H1 (cell line): Measurements from ENCODE around the gene EHD4. TPM values are rescaled to one million over a fixed set of nuclear protein-coding genes. Genes with fewer than 3 reads are reported as not detected.

Source experiments
- CTCF ChIA-PET: fragments of 300-600 bp; sonication (Branson Sonifier 250); formaldehyde crosslinking; loops from one replicate; lab custom pipeline; 2021; ENCODE audit not compliant: partially characterized antibody; lab: Charles Lee
- POLR2A ChIA-PET: fragments of 300-600 bp; sonication (Branson Sonifier 250); formaldehyde crosslinking; loops from one replicate; lab custom pipeline; 2021; ENCODE audit warnings: inconsistent platforms; ENCODE audit not compliant: partially characterized antibody; lab: Charles Lee
- DNase-seq, 2 experiments: peaks; one replicate each; pipeline versions ENCODE4 v3.0.0 to v3.0.0-alpha.2; 2010 to 2022; ENCODE audit warnings: low spot score in 2 of 2, low read depth in 1 of 2, mixed read lengths in 1 of 2
- FAIRE-seq: peaks from 2 replicates; lab custom pipeline; 2011; peaks lifted over from hg19 to GRCh38; lab: Jason Lieb, UNC
- H2AFZ ChIP-seq: 2 replicates; pipeline ENCODE4 v1.8.1; 2012; ENCODE audit warnings: low read length, inconsistent platforms
- H2AK5ac ChIP-seq: 2 replicates; pipeline ENCODE4 v1.6.1; 2013; ENCODE audit warnings: low read depth, low read length
- H2BK120ac ChIP-seq: replicated peaks from 2 replicates; pipeline ENCODE3; 2013; ENCODE audit warnings: low read depth, low read length, inconsistent platforms
- H2BK12ac ChIP-seq: 2 replicates; pipeline ENCODE4 v1.6.1; 2013; ENCODE audit warnings: low read depth, low read length
- H2BK15ac ChIP-seq: 2 replicates; pipeline ENCODE4 v1.6.1; 2013; ENCODE audit warnings: low read length
- H2BK20ac ChIP-seq: 2 replicates; pipeline ENCODE4 v1.6.1; 2013; ENCODE audit warnings: low read length
- H2BK5ac ChIP-seq: 2 replicates; pipeline ENCODE4 v1.6.1; 2013; ENCODE audit warnings: low read depth, low read length
- H3K14ac ChIP-seq: 2 replicates; pipeline ENCODE4 v1.6.1; 2013; ENCODE audit warnings: inconsistent platforms; ENCODE audit not compliant: insufficient read length
- H3K18ac ChIP-seq: 2 replicates; pipeline ENCODE4 v1.6.1; 2013; ENCODE audit warnings: low read length; ENCODE audit errors: extremely low read depth
- H3K23ac ChIP-seq: 2 replicates; pipeline ENCODE4 v1.6.1; 2013; ENCODE audit warnings: inconsistent platforms; ENCODE audit not compliant: insufficient read length
- H3K23me2 ChIP-seq: 2 replicates; pipeline ENCODE4 v1.6.1; 2013; ENCODE audit warnings: low read depth, low read length
- H3K27ac ChIP-seq: 2 replicates; pipeline ENCODE4 v1.6.1; 2011; ENCODE audit warnings: low read depth, low read length, inconsistent platforms
- H3K27me3 ChIP-seq, 4 experiments: replicated peaks in 1 of 4; 1 replicate in 1 of 4; 2 replicates in 3 of 4; pipeline versions ENCODE4 v1.6.1 to v1.8.1; 2011 to 2013; ENCODE audit warnings: low read length in 3 of 4, mild to moderate bottlenecking in 3 of 4, inconsistent platforms in 2 of 4, mixed read lengths in 2 of 4, moderate library complexity in 1 of 4; ENCODE audit not compliant: control insufficient read depth in 3 of 4, insufficient read depth in 3 of 4; ENCODE audit errors: extremely low read depth in 1 of 4
- H3K36me3 ChIP-seq, 4 experiments: 2 replicates each; pipeline versions ENCODE4 v1.6.1 to v1.8.1; 2011 to 2013; ENCODE audit warnings: mild to moderate bottlenecking in 4 of 4, low read length in 3 of 4, moderate library complexity in 2 of 4, control low read depth in 1 of 4, inconsistent platforms in 1 of 4; ENCODE audit not compliant: insufficient read depth in 4 of 4, control insufficient read depth in 2 of 4
- H3K4ac ChIP-seq: replicated peaks from 2 replicates; pipeline ENCODE3; 2013; ENCODE audit warnings: low read length, low read depth, mixed read lengths, inconsistent platforms; ENCODE audit not compliant: insufficient read length
- H3K4me1 ChIP-seq, 4 experiments: replicated peaks in 1 of 4; 1 replicate in 1 of 4; 2 replicates in 3 of 4; pipeline versions ENCODE4 v1.6.1 to v1.8.1; 2011 to 2013; ENCODE audit warnings: low read length in 3 of 4, inconsistent platforms in 2 of 4, mixed read lengths in 1 of 4; ENCODE audit not compliant: insufficient read depth in 4 of 4, control insufficient read depth in 3 of 4
- H3K4me2 ChIP-seq, 2 experiments: 2 replicates each; pipeline versions ENCODE4 v1.6.1 to v1.8.1; 2011 to 2013; ENCODE audit warnings: low read depth in 2 of 2, low read length in 2 of 2, control low read depth in 1 of 2, inconsistent platforms in 1 of 2, mild to moderate bottlenecking in 1 of 2; ENCODE audit not compliant: insufficient read depth in 1 of 2
- H3K4me3 ChIP-seq, 4 experiments: fragments of 200-600, 300-600 bp in 1 of 4; sonication (generic), shearing (Covaris generic), sonication (Bioruptor Twin) in 1 of 4; 2 replicates each; pipeline versions ENCODE4 v1.5.1 to v1.8.1; 2011 to 2016; ENCODE audit warnings: low read length in 4 of 4, low read depth in 3 of 4, control low read depth in 2 of 4, inconsistent platforms in 2 of 4, mild to moderate bottlenecking in 2 of 4, mixed read lengths in 1 of 4, moderate library complexity in 1 of 4; ENCODE audit not compliant: insufficient read depth in 2 of 4; ENCODE audit errors: extremely low read depth in 1 of 4
- H3K56ac ChIP-seq: replicated peaks from 2 replicates; pipeline ENCODE3; 2013; ENCODE audit warnings: low read depth, mild to moderate bottlenecking, mixed read lengths, low read length, inconsistent platforms; ENCODE audit not compliant: insufficient read length
- H3K79me1 ChIP-seq: 2 replicates; pipeline ENCODE4 v1.6.1; 2013; ENCODE audit warnings: low read depth, low read length, control low read depth
- H3K79me2 ChIP-seq, 2 experiments: 2 replicates each; pipeline versions ENCODE4 v1.6.1 to v1.8.1; 2012 to 2013; ENCODE audit warnings: low read length in 2 of 2, mild to moderate bottlenecking in 2 of 2, inconsistent platforms in 1 of 2; ENCODE audit not compliant: insufficient read depth in 2 of 2, control insufficient read depth in 1 of 2
- H3K9ac ChIP-seq, 4 experiments: replicated peaks in 1 of 4; 1 replicate in 1 of 4; 2 replicates in 3 of 4; pipeline versions ENCODE4 v1.6.1 to v1.8.1; 2011 to 2013; ENCODE audit warnings: low read depth in 3 of 4, low read length in 3 of 4, control low read depth in 2 of 4, mild to moderate bottlenecking in 2 of 4, moderate library complexity in 2 of 4, inconsistent platforms in 1 of 4; ENCODE audit errors: extremely low read depth in 1 of 4
- H3K9me3 ChIP-seq, 2 experiments: 2 replicates each; pipeline versions ENCODE4 v1.6.1 to v1.8.1; 2012 to 2013; ENCODE audit warnings: mild to moderate bottlenecking in 2 of 2, moderate library complexity in 2 of 2, control low read depth in 1 of 2, inconsistent platforms in 1 of 2, low read depth in 1 of 2, low read length in 1 of 2, mixed read lengths in 1 of 2; ENCODE audit not compliant: insufficient read depth in 2 of 2
- H4K20me1 ChIP-seq, 2 experiments: replicated peaks in 1 of 2; 2 replicates each; pipeline versions ENCODE3 to v1.8.1; 2011 to 2013; ENCODE audit warnings: inconsistent platforms in 2 of 2, low read length in 2 of 2, mild to moderate bottlenecking in 1 of 2; ENCODE audit not compliant: insufficient read depth in 2 of 2, control insufficient read depth in 1 of 2
- H4K5ac ChIP-seq: 2 replicates; pipeline ENCODE4 v1.6.1; 2013; ENCODE audit warnings: low read length, low read depth, mixed read lengths, inconsistent platforms; ENCODE audit not compliant: insufficient read length
- H4K8ac ChIP-seq: 2 replicates; pipeline ENCODE4 v1.8.0; 2013; ENCODE audit warnings: mild to moderate bottlenecking, moderate library complexity, low read length, inconsistent platforms; ENCODE audit not compliant: insufficient read depth; ENCODE audit errors: extremely low read depth
- H4K91ac ChIP-seq: replicated peaks from 2 replicates; pipeline ENCODE3; 2013; ENCODE audit warnings: low read length, mixed read lengths, inconsistent platforms; ENCODE audit not compliant: insufficient read length
- TBP ChIP-seq: IDR thresholded peaks from 2 replicates; pipeline ENCODE4 v1.6.1; 2011; ENCODE audit warnings: low read depth, low read length, improper control_type of control experiment
- WGBS, 2 experiments: shearing (Covaris generic) in 1 of 2; methylation state at CpG; one replicate each; pipeline versions ENCODE4 v1.1.6 to v1.1.7; 2013 to 2015; ENCODE audit warnings: low lambda C conversion rate in 2 of 2, mixed read lengths in 2 of 2, inconsistent platforms in 1 of 2, low coverage in 1 of 2, missing lambda C conversion rate in 1 of 2; ENCODE audit not compliant: insufficient replicate concordance in 2 of 2, insufficient coverage in 1 of 2, insufficient read length in 1 of 2; ENCODE audit errors: extremely low coverage in 1 of 2, missing lambda C conversion rate in 1 of 2; 5-methylcytosine and 5-hydroxymethylcytosine counted together
- polyA plus RNA-seq, 7 experiments: library from polyadenylated mRNA; depleted of rRNA in 3 of 7; stranded (reverse) in 5 of 7; unstranded in 2 of 7; fragments of >200 nt in 5 of 7; fragments of 200-250 nt in 2 of 7; gene quantifications; 1 replicate in 5 of 7; 2 replicates in 1 of 7; 4 replicates in 1 of 7; pipeline versions ENCODE4 v1.2.1 to v1.2.3, GENCODE V29; 2011 to 2013; ENCODE audit warnings: missing spikeins in 2 of 7, mixed read lengths in 2 of 7
- total RNA-seq: library from RNA; stranded (reverse); fragmentation: NEBNext Ultra II Directional; extraction: Animal tissue kit (Norgen Biotek cat#: 25700); gene quantifications from 2 replicates; pipeline ENCODE4 v1.2.1, GENCODE V29; 2021

Gene EHD4
- total and polyA plus RNA-seq, 2 of the 8 experiments (the other 6 are each of a cell fraction or from before 2014, with no cell fraction given), result 17.5 to 24.5 TPM

DNA sequence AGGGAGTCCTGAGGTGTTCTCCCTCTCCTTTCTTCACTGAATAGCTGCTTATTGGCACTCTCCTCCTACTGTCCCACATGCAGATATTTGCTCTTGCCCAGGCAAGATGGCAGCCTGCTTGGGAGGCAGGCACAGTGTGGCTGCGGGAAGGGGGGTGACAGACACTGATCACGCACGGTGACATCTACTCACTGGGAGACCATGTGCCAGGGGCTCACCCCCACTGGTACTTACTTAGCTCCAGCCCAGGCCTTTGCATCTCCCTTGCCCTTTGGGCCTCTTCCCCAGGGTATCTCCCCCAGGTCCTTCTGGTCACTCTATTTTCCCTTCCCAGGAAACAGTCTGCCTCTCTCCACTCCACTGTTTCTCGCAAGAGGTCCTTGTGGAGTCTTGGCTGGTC, 42.0 kb upstream of the EHD4 start:
- Histone ChIP-seq H3K14ac (no peak overlapping the region), H3K23ac (no peak overlapping the region), H3K4me2 (no peak overlapping the region), H3K36me3 (no peaks in the 10 kb centered on the region), H3K4ac (no peak overlapping the region), H3K79me1 (no peaks in the 10 kb centered on the region), H3K27me3 (no peaks in the 10 kb centered on the region; a peak in 1 of 7 replicates), H3K4me1 (no peaks in the 10 kb centered on the region), H2AK5ac (no peak overlapping the region), H3K23me2 (no peaks in the 10 kb centered on the region), H3K4me3 (no peak overlapping the region), H2AFZ (no peak overlapping the region), H2BK5ac (no peak overlapping the region), H2BK15ac (no peak overlapping the region), H2BK120ac (no peak overlapping the region), H3K27ac (no peak overlapping the region), H4K91ac (no peak overlapping the region), H2BK12ac (no peak overlapping the region), H2BK20ac (no peak overlapping the region), H4K5ac (no peak overlapping the region), H4K8ac (no peak overlapping the region; the same call in 1 of the 2 replicates), H3K56ac (no peak overlapping the region), H4K20me1 (no peaks in the 10 kb centered on the region), H3K18ac (no peak overlapping the region), H3K9ac (no peak overlapping the region), H3K79me2 (no peaks in the 10 kb centered on the region), H3K9me3 (no peaks in the 10 kb centered on the region)
- ChIA-PET POLR2A (no interaction called here), CTCF (interaction anchor here (0.6 to 2.1 kb wide), 8 partner anchors 14 to 410 kb away, joined by 3 to 8 read pairs (median 4); no protein-coding TSS in a partner anchor)
- 96% methylated on average over 4 of the region's 4 CpGs; no CpG with 5 or more reads in 1 of the 2 experiments for WGBS, 2 experiments
- no peak for TF ChIP-seq TBP
- FAIRE-seq, result no peak
- DNase-seq, result no peak
